22Rv1 (cell line): ENCODE data around the gene NLRC5.

ENCODE experiments used
- H3K27ac ChIP-seq: fragments of 450-650 bp; 2 replicates; pipeline ENCODE4 v1.5.1; 2017
- CTCF ChIP-seq: fragments of 450-650 bp; IDR thresholded peaks from 2 replicates; pipeline ENCODE4 v1.5.1; 2017; ENCODE audit warnings: mild to moderate bottlenecking
- ZFX ChIP-seq: fragments of 450-650 bp; IDR thresholded peaks from 2 replicates; pipeline ENCODE4 v1.6.1; 2017; ENCODE audit warnings: antibody characterized with exemption, borderline replicate concordance

Gene NLRC5, protein sequence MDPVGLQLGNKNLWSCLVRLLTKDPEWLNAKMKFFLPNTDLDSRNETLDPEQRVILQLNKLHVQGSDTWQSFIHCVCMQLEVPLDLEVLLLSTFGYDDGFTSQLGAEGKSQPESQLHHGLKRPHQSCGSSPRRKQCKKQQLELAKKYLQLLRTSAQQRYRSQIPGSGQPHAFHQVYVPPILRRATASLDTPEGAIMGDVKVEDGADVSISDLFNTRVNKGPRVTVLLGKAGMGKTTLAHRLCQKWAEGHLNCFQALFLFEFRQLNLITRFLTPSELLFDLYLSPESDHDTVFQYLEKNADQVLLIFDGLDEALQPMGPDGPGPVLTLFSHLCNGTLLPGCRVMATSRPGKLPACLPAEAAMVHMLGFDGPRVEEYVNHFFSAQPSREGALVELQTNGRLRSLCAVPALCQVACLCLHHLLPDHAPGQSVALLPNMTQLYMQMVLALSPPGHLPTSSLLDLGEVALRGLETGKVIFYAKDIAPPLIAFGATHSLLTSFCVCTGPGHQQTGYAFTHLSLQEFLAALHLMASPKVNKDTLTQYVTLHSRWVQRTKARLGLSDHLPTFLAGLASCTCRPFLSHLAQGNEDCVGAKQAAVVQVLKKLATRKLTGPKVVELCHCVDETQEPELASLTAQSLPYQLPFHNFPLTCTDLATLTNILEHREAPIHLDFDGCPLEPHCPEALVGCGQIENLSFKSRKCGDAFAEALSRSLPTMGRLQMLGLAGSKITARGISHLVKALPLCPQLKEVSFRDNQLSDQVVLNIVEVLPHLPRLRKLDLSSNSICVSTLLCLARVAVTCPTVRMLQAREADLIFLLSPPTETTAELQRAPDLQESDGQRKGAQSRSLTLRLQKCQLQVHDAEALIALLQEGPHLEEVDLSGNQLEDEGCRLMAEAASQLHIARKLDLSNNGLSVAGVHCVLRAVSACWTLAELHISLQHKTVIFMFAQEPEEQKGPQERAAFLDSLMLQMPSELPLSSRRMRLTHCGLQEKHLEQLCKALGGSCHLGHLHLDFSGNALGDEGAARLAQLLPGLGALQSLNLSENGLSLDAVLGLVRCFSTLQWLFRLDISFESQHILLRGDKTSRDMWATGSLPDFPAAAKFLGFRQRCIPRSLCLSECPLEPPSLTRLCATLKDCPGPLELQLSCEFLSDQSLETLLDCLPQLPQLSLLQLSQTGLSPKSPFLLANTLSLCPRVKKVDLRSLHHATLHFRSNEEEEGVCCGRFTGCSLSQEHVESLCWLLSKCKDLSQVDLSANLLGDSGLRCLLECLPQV (N-terminal part only)

GRCh38 chr16:56988948-56989945, at the start of gene NLRC5:
Gene NLRC5 (plus strand): TSS chr16:56989557. CDS start chr16:57020713, 31,156 bp downstream.
- TF ChIP-seq CTCF (no peak; the same call in 1 of the 2 replicates), ZFX (no peak)
- no peak within 1 kb of the TSS for H3K27ac ChIP-seq

GRCh38 chr16:56939801-56940200, 49.6 kb upstream of the NLRC5 start:
- TF ChIP-seq CTCF (no peak), ZFX (no peak)
- H3K27ac ChIP-seq: 0 out of 2 replicates have a peak overlapping the region, but pooled peaks have one; percentile 6

- peak overlapping the region; percentile 6; the same call in 1 of the 2 replicates for H3K27ac ChIP-seq
- TF ChIP-seq CTCF: no peak
- TF ChIP-seq ZFX: no peak
Observed at GRCh38 chr16:56941092-56941491, 48.3 kb upstream of the NLRC5 start.

GRCh38 chr16:56941856-56942331, 47.5 kb upstream of the NLRC5 start:
- no peak overlapping the region for H3K27ac ChIP-seq
- TF ChIP-seq ZFX (no peak), CTCF (no peak)

DNA sequence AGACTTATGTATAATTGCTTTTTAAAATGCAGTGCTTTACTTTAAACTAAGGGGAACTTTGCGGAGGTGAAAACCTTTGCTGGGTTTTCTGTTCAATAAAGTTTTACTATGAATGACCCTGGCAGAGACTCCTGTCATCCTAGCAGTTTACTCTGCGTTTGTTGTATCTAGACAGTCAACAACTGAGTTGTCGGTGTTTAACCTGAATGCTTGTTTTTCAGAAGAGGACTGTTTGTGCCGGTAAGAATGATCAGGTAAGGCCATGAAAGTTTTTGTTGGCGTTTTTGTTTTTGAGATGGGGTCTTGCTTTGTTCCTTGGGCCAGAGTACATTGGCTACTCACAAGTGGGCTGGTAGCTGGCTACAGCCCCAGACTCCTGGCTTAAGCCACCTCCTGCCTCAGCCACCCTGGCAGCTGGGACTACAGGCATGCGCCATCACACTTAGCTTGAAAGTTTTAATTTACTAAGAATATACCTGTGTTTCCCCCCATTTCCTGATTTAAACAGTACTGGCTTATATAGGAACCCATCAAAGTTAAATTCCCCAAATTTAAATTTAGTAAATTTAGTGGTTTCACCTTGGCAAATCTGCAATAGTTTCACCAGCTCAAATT, 45.5 kb upstream of the NLRC5 start:
- TF ChIP-seq CTCF (no peak), ZFX (no peak)
- peak overlapping the region; percentile 6; the same call in 1 of the 2 replicates for H3K27ac ChIP-seq
